HG02571 (cell line): Measurements from ENCODE around the gene CABP1.
A peak's percentile ranks its signal among the peaks of the same experiment; 100 is the strongest.

Experiments used
- ATAC-seq: cut with Tn5 transposase; IDR thresholded peaks from one replicate; pipeline ENCODE4 v1.9.1; 2021; ENCODE audit warnings: mild to moderate bottlenecking, moderate library complexity; ENCODE audit not compliant: unreplicated experiment

The CABP1 gene

DNA sequence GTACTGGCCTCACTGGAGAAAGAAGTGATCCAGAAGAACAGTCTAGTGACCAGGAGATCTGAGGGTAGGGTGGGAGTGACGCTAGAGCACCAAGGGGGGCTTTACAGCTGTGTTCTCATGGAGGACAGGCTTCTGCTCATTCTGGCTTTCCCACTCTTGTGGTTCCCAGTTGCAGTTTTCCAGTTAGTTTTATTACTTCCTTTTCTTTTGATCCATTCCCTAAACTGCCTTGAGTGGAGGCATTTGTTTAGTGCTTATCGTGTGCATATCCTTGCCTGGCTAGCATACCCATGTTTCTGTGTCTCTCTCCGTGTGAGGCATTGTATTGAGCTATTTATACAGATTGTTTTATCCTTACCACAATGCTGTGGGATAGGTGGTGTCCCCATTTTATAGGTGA is 50.6 kb downstream of the CABP1 start:
- no peak for ATAC-seq

- ATAC-seq = no peak
Measured at GRCh38 chr12:120692524-120693033, 52.2 kb downstream of the CABP1 start.

- ATAC-seq = no peak
Measured at GRCh38 chr12:120693848-120694247, 53.4 kb downstream of the CABP1 start.

DNA sequence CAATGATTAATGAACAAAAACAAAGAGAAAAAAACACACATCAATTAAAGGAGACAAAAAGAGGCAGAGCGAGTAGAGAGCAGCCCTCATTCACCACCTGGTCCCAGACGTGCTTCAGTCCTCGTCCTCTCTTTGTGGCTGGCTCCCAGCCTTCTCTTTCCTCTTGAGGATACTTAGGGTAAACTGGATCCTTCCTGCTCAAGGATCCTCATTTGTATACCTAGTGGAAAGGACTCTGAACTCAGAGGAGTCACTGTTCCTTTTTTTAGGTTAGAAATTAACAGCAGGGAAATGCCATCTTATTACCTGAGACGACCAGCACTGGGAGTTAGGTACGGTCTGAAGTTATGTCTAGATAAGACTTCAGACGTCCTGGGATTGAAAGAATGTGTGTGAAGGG is 56.2 kb downstream of the CABP1 start:
- no peak for ATAC-seq

- ATAC-seq = no peak
Measured at GRCh38 chr12:120697344-120697743, 56.9 kb downstream of the CABP1 start.

DNA sequence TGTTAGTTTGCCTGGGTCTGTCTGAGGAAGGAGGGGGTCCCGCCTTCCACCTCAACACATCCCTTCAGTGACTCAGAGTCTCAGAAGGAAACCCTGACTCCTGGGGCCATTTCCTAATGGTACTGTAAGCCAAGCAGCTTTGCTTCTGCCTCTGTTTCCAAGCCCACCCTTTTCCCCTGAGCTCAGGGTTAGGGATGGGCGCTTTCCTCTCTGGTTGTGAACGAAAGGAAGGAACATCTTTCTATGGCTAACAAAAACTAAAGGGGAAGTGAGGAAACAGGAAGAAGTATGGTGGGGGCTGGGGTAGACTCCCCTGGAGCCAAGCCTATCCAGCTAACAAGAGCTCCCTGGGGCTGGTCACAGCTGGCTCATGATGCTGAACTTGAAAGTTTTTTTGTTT is 58.2 kb downstream of the CABP1 start:
- no peak for ATAC-seq

DNA sequence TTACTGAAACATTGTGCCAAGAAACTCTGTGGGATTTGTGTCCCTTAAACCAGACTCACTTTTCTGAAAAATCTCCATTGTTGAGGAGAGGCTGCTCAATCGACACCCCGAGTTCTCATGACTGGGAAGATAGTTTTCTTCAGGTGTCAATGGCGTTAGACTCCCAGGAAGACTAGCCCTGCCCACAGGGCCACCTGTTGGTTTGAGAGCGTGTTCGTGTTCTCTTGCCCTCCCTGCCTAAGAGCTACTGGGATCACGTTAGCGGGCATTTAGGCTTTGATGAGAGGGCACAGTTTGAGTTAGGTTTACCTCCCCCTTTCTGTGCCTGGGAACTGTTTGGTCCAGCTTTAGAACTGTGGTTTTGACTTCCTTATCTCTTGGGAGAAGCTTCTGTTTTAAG is 59.1 kb downstream of the CABP1 start:
- ATAC-seq = no peak

DNA sequence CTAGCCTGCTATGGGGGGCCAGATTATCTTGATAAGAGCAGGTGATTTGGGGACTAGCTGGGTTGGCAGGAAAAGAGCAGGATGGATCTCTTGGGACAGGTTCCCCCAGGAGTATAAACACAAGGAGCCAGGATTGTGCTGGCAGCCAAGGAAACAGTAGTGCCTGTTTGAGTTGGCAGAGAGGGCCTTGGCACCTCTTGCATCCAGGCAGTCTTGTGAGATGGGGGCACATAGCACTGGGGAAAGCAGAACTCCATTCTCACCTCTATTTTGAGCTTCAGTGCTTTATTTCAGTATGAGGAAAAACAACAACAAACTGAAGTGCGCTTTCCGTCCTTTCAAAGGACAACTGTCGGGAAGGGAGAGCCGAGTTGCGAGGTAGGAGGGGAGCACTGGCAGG is 60.5 kb downstream of the CABP1 start:
- no peak for ATAC-seq

DNA sequence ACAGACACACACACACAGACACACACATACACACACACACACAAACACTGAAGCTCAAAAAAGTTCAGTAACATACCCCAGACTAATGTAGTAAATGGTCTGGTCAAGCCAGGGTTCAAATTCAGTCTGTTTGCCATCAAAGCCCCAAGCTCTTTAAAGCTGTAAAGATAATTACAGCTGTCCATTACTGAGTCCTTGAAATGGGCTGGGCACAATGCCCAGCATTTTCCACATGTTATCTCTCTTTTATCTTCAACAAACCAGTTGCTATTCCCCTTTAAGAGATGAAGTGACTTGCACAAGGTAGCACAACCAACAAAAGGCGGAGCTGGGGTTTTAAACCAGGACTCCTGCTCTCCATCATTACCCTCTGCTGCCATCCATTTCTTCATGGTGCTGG is 62.2 kb downstream of the CABP1 start:
- no peak for ATAC-seq

DNA sequence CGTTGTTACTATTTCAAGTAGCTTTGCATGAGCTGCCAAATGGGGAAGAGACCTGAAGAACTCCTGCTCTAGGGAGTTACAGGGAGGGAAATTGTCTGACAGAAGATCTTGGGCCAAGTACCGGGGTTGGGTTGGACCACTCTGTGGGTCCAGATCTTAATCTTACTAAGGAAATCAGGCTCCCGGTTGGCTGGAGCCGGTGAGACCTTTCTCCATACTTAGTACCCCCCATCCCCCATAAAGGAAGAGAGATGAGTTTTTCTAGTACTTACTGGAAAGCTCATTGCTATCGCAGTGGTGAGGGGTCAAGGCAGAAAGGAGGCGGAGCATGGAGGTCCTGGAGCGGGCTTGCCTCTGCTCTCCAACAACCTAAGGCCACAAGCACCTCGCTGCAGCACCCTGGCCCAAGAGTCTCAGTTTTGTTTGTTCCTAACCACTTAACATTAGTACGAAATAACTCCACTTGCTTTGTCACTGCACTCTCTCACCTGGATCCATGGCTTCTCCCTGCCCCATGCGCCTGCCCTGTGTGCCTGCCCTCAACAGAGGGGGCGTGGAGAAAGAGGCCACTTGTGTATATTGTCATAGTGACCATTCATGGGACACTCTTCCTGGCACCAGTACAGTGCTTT is 63.0 kb downstream of the CABP1 start:
- no peak for ATAC-seq

DNA sequence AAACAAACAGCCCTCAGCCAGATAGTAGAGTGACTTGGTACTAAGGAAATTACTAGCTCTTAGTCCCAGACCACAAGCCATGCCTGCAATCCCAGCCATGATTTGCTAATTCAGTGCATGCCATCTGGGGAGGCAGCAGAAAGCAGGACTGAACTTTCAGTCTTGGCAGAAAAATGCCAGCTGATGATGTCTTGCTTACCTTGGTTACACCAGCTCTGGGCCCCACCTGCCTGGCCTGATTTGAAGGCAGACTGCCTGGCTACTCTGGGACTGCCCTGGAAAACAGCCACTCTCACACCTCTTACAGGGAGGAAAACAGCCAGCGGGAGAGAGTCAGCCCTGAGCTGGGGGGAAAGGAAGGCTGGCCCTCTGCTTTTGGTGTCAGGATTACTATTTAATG is 65.2 kb downstream of the CABP1 start:
- no peak for ATAC-seq

- ATAC-seq = no peak
Measured at GRCh38 chr12:120706029-120706428, 65.6 kb downstream of the CABP1 start.

DNA sequence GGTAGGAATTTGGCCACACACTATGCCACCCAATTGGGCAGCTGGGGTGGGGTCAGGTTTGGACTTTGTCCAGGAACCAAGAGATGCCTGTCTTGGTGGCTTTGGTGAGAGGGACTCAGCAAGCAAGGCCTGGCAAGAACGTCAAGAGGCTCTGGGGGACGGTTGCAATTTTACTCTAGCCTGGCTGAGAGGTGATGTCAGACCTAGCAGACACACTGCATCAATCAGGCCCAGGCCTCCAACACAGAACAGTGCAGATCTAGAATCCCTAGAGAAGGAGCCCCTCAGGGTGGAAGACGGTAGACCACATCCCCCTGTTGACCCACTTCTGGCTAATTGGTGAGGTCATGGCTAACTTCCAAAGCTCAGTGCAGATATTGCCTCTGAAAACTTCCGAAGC is 68.2 kb downstream of the CABP1 start:
- no peak for ATAC-seq

- peak; percentile 71 for ATAC-seq
Measured at GRCh38 chr12:120710031-120710804, 69.8 kb downstream of the CABP1 start, which contains the start of gene UNC119B. Gene UNC119B (plus strand): TSS chr12:120710458. CDS start chr12:120710475, 17 bp downstream.

GRCh38 chr12:120710805-120711296 is 70.4 kb downstream of the CABP1 start:
- peak; percentile 34 for ATAC-seq

GRCh38 chr12:120711411-120711810 is 71.0 kb downstream of the CABP1 start:
- no peak for ATAC-seq

DNA sequence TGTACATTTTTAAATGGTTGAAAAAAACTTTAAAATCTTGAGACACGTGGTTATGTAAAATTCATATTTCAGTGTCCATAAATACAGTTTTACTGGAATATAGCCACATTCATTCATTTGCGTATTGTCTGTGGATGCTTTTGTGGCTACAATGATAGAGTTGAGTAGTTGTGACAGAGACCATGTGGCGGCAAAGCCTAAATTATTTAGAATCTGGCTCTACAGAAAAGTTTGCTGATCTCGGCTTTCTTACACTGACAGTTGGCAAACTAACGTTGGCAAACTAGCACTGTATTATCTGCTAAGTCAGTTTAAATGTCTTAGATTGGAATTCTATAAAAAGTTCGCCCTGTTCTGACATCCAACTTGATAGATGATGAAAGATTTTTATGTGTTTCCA is 72.2 kb downstream of the CABP1 start:
- no peak for ATAC-seq

- ATAC-seq = no peak
Measured at GRCh38 chr12:120713861-120714482, 73.5 kb downstream of the CABP1 start.
